ENCODE measurements around the gene LRRC25.

GRCh38 chr19:18419699-18420460, 22.5 kb upstream of the LRRC25 start:
- TF ChIP-seq POLR2A (IDR thresholded peaks at IDR 0.05; ENCODE audit: low read depth, low read length) (peak; percentile 20; the same call in 1 of the 2 replicates), CTCF (conservative IDR thresholded peaks at IDR 0.05; ENCODE audit: low read depth, low read length) (no peak), CEBPB (IDR thresholded peaks at IDR 0.05; ENCODE audit: low read depth, low read length) (no peak), SMC3 (IDR thresholded peaks at IDR 0.05; ENCODE audit: low read depth, low read length) (no peak), NFE2L2 (IDR thresholded peaks at IDR 0.05; ENCODE audit: low read depth, low read length) (no peak)
